ENCODE data around the gene ZNF568.

The ZNF568 gene

GRCh38 chr19:37045140-37045539 is 129.0 kb downstream of the ZNF568 start:
- Mint-ChIP-seq H3K27ac (no peak overlapping the region), H3K9me3 (peaks cover 5 to 12% of the 10 kb centered on the region in 2 donors), H3K4me3 (no peak overlapping the region), H3K36me3 (ENCODE audit: insufficient read depth) (no peaks in the 10 kb centered on the region), H3K4me1 (ENCODE audit: low read depth in 2 of 2) (no peaks in the 10 kb centered on the region), H3K27me3 (no peaks in the 10 kb centered on the region)
- DNase-seq = no peak
- ATAC-seq (replicated peaks) = no peak

Data from effector memory CD8-positive, alpha-beta T cell (primary cell).